Subcutaneous preadipocyte (primary cell): ENCODE measurements around the gene MYL5. TPM values are rescaled to one million over a fixed set of nuclear protein-coding genes. Genes with fewer than 3 reads are reported as not detected.

ENCODE experiments used
- total RNA-seq: library from RNA; depleted of rRNA; stranded (reverse); fragments of >200 nt; gene quantifications from 2 replicates; pipeline ENCODE4 v1.2.3, GENCODE V29; 2012

MYL5 gene
- 9.9 and 14.5 TPM in 2 replicates for total RNA-seq

DNA sequence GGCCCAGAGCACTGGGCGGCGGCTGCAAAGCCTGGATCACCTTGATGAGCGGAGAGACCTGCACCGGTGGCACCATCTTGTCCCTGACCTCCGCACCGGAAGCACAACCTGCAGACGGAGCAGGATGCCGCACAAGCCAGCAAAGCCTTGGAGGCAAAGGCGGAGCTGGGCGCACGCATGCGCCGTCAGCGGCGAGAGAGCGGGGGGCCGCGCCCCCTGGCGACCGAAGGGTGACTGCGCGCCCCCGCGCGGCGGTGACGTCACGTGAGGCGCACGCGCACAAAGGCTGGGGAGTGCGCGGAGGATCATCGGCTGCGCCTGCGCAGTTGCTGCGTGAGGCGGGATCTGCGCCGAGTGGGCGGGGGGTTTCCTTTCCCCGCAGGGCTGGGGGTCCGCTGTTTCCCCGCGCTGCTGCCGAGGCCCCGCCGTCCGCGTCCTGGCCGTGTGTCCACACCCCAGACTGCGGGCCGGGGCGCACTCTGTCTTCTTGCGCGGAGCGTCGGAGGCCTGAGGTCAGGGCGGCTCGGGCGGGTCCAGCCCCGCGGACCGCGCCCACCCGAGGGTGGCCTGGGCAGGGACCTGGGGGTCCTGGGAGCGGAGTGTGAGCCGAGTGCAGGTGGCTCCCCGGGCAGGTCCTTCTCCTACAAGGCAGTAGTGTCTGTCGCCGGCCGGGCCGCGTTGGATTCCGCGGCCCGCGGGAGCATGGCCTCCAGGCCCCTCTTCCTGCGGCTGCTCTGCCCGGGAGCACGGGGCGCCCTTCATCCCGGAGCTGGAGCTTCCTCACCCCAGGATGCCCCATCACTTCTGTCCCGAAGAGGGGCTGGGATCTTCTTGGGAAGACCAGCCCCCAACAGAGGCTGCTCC lies at the start of gene MYL5, which contains the start of gene ATP5ME:
MYL5 (plus strand) TSS at position 371 of the 864 bp plus-strand sequence. CDS start 3,485 bp downstream, outside the sequence.
ATP5ME (minus strand) TSS at position 105 of the 864 bp plus-strand sequence; CDS start at position 76, 29 bp downstream.

DNA sequence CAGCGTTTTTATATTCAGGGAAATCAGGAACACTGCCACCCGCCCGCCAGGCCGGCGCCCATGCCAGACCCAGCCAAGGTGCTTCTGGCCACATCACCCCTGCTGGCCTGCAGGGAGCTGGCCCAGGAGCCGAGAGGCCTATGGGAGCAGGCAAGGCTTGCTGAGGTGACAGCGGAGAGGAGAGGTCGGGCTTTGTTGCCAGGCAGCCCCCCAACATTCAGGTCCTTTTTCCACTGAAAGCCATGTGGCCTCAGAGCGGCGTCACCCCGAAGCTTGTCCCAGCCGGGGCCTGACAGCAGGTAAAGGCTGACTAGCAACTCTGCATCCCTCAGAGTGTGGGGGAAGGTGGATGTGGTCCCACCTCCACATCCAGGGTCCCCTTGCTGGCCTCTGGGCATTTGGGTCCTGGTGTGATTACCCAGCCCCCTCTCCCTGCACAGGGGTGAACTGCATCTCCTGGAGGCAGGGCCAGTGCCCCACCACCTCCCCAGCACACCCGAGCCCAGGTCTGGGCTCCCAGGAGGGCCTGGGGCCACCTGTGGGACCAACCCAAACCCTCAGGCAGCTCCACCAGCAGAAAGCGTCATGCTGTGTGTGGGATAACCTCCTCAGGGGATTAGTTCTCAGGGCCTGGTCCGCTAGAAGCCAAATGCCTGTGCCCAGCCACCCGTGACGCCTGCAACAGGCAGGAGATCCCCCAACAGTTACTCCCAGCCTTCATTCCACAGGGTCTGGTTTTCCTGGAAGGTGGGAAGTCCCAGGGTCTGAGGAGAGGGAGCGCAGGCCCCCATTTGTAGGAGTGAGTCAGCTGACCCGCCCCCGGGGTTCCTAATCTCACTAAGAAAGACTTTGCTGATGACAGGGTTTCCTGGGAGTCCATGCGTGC lies 49.4 kb upstream of the MYL5 start, which contains the start of gene PDE6B:
PDE6B (plus strand) TSS at position 869 of the 886 bp plus-strand sequence. CDS start 54 bp downstream, outside the sequence.

GRCh38 chr4:688854-689681 lies 14.7 kb downstream of the MYL5 start, which contains the start of gene SLC49A3:
Gene SLC49A3, minus strand, starts transcription at chr4:689151. Its CDS starts 24 bp downstream, at chr4:689127.

GRCh38 chr4:705278-706082 lies 31.1 kb downstream of the MYL5 start, which contains the start of gene PCGF3:
Gene PCGF3, plus strand, starts transcription at chr4:705832. Its CDS starts 27,849 bp downstream, at chr4:733681.

Other genes with a start within 250 kb of the MYL5 start
- 14.3 and 16.6 TPM in 2 replicates for gene ZNF721, start 175.4 kb upstream of the MYL5 start, total RNA-seq
- gene PIGG, start 175.3 kb upstream of the MYL5 start, total RNA-seq: 31.9 and 32.7 TPM in 2 replicates
- gene TMEM271, start 98.2 kb upstream of the MYL5 start, total RNA-seq: not detected in 2 replicates
- gene PDE6B, start 49.0 kb upstream of the MYL5 start, total RNA-seq: 0.37 and 0.39 TPM in 2 replicates
- 90.9 and 122 TPM in 2 replicates for gene ATP5ME, start 266 bp upstream of the MYL5 start, total RNA-seq
- 6.8 and 15.1 TPM in 2 replicates for gene SLC49A3, start 14.6 kb downstream of the MYL5 start, total RNA-seq
- 24.0 and 28.7 TPM in 2 replicates for gene PCGF3, start 31.3 kb downstream of the MYL5 start, total RNA-seq
- not detected in 2 replicates for gene CPLX1, start 151.6 kb downstream of the MYL5 start, total RNA-seq